Endothelial cell of umbilical vein (primary cell): ENCODE measurements around the gene APP. TPM values are rescaled to one million over a fixed set of nuclear protein-coding genes. Genes with fewer than 3 reads are reported as not detected.

Experiments
- BruUV-seq: library from RNA; stranded (reverse); fragments of 400-500 nt; replicated peaks from 2 replicates; lab custom pipeline; 2021; lab: Mats Ljungman, UMichigan
- CTCF ChIA-PET: fragments of 300-600, 350-600 bp; sonication (Branson Sonifier 250); formaldehyde crosslinking; loops from one replicate; lab custom pipeline; 2021; ENCODE audit warnings: antibody characterized with exemption, inconsistent platforms; lab: Charles Lee
- POLR2A ChIA-PET: fragments of 300-600, 350-600 bp; sonication (Branson Sonifier 250); formaldehyde crosslinking; loops from one replicate; lab custom pipeline; 2021; ENCODE audit warnings: antibody characterized with exemption, inconsistent platforms; lab: Charles Lee
- DNase-seq: peaks from one replicate; pipeline ENCODE4 v3.0.0-alpha.2; 2011; ENCODE audit warnings: low read depth, low spot score
- FAIRE-seq: peaks from 2 replicates; lab custom pipeline; 2011; peaks lifted over from hg19 to GRCh38; lab: Jason Lieb, UNC
- H2AFZ ChIP-seq: 2 replicates; pipeline ENCODE4 v1.6.0; 2012; ENCODE audit warnings: low read depth, low read length, control low read depth, inconsistent platforms
- H3K27ac ChIP-seq: 2 replicates; pipeline ENCODE4 v1.5.1; 2011; ENCODE audit warnings: low read depth, mild to moderate bottlenecking, control low read depth, low read length, moderate library complexity; ENCODE audit not compliant: insufficient read depth
- H3K27me3 ChIP-seq, 2 experiments: 2 replicates each; pipeline versions ENCODE4 v1.6.0 to v1.6.1; 2011; ENCODE audit warnings: low read length in 2 of 2, mixed read lengths in 1 of 2; ENCODE audit not compliant: control insufficient read depth in 2 of 2, insufficient read depth in 2 of 2
- H3K36me3 ChIP-seq, 2 experiments: 2 replicates in 1 of 2; 3 replicates in 1 of 2; pipeline ENCODE4 v1.5.1; 2011; ENCODE audit warnings: low read length in 2 of 2, mild to moderate bottlenecking in 1 of 2, moderate library complexity in 1 of 2; ENCODE audit not compliant: control insufficient read depth in 2 of 2, insufficient read depth in 2 of 2; ENCODE audit errors: extremely low read depth in 1 of 2
- H3K4me1 ChIP-seq: 3 replicates; pipeline ENCODE4 v1.5.1; 2011; ENCODE audit warnings: mild to moderate bottlenecking, low read length; ENCODE audit not compliant: control insufficient read depth, insufficient read depth; ENCODE audit errors: extremely low read depth
- H3K4me2 ChIP-seq: 2 replicates; pipeline ENCODE4 v1.6.1; 2011; ENCODE audit warnings: low read length, control low read depth, mixed read lengths; ENCODE audit not compliant: insufficient read depth
- H3K4me3 ChIP-seq, 3 experiments: fragments of 200-600 bp in 1 of 3; sonication (generic), shearing (Covaris generic) in 1 of 3; replicated peaks in 1 of 3; 2 replicates each; pipeline ENCODE4 v1.5.1; 2011 to 2016; ENCODE audit warnings: control low read depth in 3 of 3, low read length in 3 of 3, mild to moderate bottlenecking in 2 of 3, inconsistent platforms in 1 of 3, low read depth in 1 of 3, moderate library complexity in 1 of 3; ENCODE audit not compliant: insufficient read depth in 1 of 3
- H3K79me2 ChIP-seq: 2 replicates; pipeline ENCODE4 v1.6.0; 2012; ENCODE audit warnings: low read length, inconsistent platforms; ENCODE audit not compliant: control insufficient read depth, insufficient read depth
- H3K9ac ChIP-seq: replicated peaks from 2 replicates; pipeline ENCODE3; 2011; ENCODE audit warnings: low read length, control low read depth; ENCODE audit not compliant: insufficient read depth; ENCODE audit errors: extremely low read depth
- H3K9me1 ChIP-seq: replicated peaks from 3 replicates; pipeline ENCODE4 v1.6.0; 2011; ENCODE audit warnings: mild to moderate bottlenecking, low read length; ENCODE audit not compliant: control insufficient read depth, insufficient read depth; ENCODE audit errors: extremely low read depth
- H3K9me3 ChIP-seq: replicated peaks from 2 replicates; pipeline ENCODE4 v1.5.1; 2012; ENCODE audit warnings: low read length, inconsistent platforms; ENCODE audit not compliant: control insufficient read depth, insufficient read depth
- H4K20me1 ChIP-seq: replicated peaks from 2 replicates; pipeline ENCODE3; 2011; ENCODE audit warnings: mild to moderate bottlenecking, low read length; ENCODE audit not compliant: control insufficient read depth, insufficient read depth; ENCODE audit errors: extremely low read depth
- FOS ChIP-seq: IDR thresholded peaks from 2 replicates; pipeline ENCODE4 v1.6.1; 2011; ENCODE audit warnings: mild to moderate bottlenecking, low read length, moderate library complexity, borderline replicate concordance; ENCODE audit not compliant: insufficient read depth
- GATA2 ChIP-seq: IDR thresholded peaks from 2 replicates; pipeline ENCODE4 v1.7.0; 2011; ENCODE audit warnings: low read depth, mild to moderate bottlenecking, moderate library complexity, mixed read lengths, low read length; ENCODE audit not compliant: insufficient read length, insufficient read depth
- JUN ChIP-seq: IDR thresholded peaks from 2 replicates; pipeline ENCODE4 v1.6.1; 2011; ENCODE audit warnings: borderline replicate concordance, low read depth; ENCODE audit not compliant: insufficient read length, insufficient read depth
- POLR2A ChIP-seq: IDR thresholded peaks from 2 replicates; pipeline ENCODE4 v1.6.1; 2012; ENCODE audit warnings: low read depth, mild to moderate bottlenecking, control low read depth, low read length
- POLR2AphosphoS5 ChIP-seq: IDR thresholded peaks from 2 replicates; pipeline ENCODE4 v1.6.1; 2012; ENCODE audit warnings: low read depth, mild to moderate bottlenecking, control low read depth, low read length, moderate library complexity; ENCODE audit not compliant: insufficient read depth
- dilution Hi-C: fragments of 300-500 bp; cut with MboI; formaldehyde crosslinking; loops from one replicate; pipeline ENCODE4 v1.15.0; 2019; ENCODE audit warnings: low sequenced_read_pairs; ENCODE audit not compliant: extremely low pct_ligation_motif_present
- intact Hi-C: fragments of 100-400 bp; cut with micrococcal nuclease; formaldehyde crosslinking; loops from one replicate; pipeline ENCODE4 v1.10.0; 2022
- polyA plus RNA-seq, 4 experiments: library from polyadenylated mRNA; depleted of rRNA in 3 of 4; stranded (reverse) in 3 of 4; unstranded in 1 of 4; fragments of >200 nt; gene quantifications; 2 replicates each; pipeline versions ENCODE4 v1.2.1 to v1.2.3, GENCODE V29; 2011 to 2012; ENCODE audit warnings: missing spikeins in 1 of 4
- total RNA-seq: library from RNA; stranded (reverse); gene quantifications from 2 replicates; pipeline ENCODE4 v1.2.3, GENCODE V29; 2021
- TF ChIP-seq, protein P1 (sequence below), 2 donors: IDR thresholded peaks; 1 replicate in 1 of 2; 2 replicates in 1 of 2; pipeline ENCODE4 v1.5.1; 2011; ENCODE audit warnings: low read length in 2 of 2, mild to moderate bottlenecking in 2 of 2, moderate library complexity in 2 of 2, control low read depth in 1 of 2, inconsistent platforms in 1 of 2, low read depth in 1 of 2; ENCODE audit not compliant: insufficient read depth in 1 of 2; ENCODE audit errors: extremely low read depth in 1 of 2

The APP gene
- total and polyA plus RNA-seq, 2 donors (not counting 3 experiments of a cell fraction or from before 2014, with no cell fraction given) = 914 to 928 TPM

DNA sequence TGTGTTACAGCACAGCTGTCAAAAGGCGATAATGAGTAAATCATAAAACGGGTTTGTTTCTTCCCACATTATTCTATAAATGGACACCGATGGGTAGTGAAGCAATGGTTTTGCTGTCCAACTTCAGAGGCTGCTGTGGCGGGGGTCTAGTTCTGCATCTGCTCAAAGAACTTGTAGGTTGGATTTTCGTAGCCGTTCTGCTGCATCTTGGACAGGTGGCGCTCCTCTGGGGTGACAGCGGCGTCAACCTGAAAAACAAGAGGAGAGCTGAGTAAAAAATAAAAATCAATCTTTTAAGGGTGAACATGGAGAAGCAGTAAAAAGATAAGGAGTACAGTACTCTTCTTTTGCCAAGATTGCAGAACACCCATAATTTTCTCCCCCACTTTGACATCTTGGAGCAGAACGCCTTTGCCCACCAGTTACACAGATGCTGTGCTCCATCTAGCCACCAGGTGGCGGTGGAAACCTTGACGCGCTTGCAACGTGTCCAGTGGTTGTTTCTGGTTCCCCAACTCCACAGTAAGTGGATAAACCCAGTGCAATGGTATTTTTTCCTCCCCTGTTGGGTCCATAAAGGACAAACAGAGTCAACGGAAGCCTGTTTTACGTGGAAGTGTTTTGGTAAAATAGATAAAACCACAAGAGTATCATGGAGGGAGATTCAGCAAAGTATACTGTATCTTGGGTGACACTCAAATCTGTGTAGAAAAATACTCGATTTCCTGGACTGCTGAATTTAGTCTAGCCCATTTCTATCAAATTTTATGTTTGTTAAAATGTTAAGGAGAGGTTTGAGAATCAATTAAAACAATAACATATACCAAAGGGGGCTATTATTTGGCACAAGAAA is 288.8 kb downstream of the APP start:
- CTCF ChIA-PET = interaction anchor here (0.6 to 1.6 kb wide), 4 partner anchors 14 to 289 kb away, joined by 3 to 7 read pairs (median 4); partner anchors contain the start of gene APP
- dilution Hi-C loops = loop anchor here (25.0 kb wide), 1 partner anchor 281 kb away; the partner anchor contains the start of gene APP
- no peak overlapping the region for H3K4me2 ChIP-seq
- H2AFZ ChIP-seq = no peak overlapping the region
- no peaks in the 10 kb centered on the region for H3K9me3 ChIP-seq
- FAIRE-seq = peak; percentile 73
- POLR2A ChIA-PET = no interaction called here
- no peak overlapping the region for H3K9ac ChIP-seq
- intact Hi-C loops = loop anchor here (1.0 to 5.0 kb wide), 4 partner anchors 274 to 835 kb away; partner anchors contain the start of genes APP, CYYR1 and MRPL39
- H3K9me1 ChIP-seq = no peaks in the 10 kb centered on the region
- no peak overlapping the region for H3K4me3 ChIP-seq
- peak; percentile 65 for DNase-seq
- no peaks in the 10 kb centered on the region for H3K27me3 ChIP-seq
- peaks cover 8% of the 10 kb centered on the region for H3K79me2 ChIP-seq
- H3K4me1 ChIP-seq = peaks cover 23% of the 10 kb centered on the region
- BruUV-seq = no TSS peak
- H3K27ac ChIP-seq = no peak overlapping the region
- H3K36me3 ChIP-seq = peaks cover 7 to 16% of the 10 kb centered on the region in 2 experiments
- TF ChIP-seq FOS = no peak
- TF ChIP-seq, protein P1, sequence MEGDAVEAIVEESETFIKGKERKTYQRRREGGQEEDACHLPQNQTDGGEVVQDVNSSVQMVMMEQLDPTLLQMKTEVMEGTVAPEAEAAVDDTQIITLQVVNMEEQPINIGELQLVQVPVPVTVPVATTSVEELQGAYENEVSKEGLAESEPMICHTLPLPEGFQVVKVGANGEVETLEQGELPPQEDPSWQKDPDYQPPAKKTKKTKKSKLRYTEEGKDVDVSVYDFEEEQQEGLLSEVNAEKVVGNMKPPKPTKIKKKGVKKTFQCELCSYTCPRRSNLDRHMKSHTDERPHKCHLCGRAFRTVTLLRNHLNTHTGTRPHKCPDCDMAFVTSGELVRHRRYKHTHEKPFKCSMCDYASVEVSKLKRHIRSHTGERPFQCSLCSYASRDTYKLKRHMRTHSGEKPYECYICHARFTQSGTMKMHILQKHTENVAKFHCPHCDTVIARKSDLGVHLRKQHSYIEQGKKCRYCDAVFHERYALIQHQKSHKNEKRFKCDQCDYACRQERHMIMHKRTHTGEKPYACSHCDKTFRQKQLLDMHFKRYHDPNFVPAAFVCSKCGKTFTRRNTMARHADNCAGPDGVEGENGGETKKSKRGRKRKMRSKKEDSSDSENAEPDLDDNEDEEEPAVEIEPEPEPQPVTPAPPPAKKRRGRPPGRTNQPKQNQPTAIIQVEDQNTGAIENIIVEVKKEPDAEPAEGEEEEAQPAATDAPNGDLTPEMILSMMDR (IDR thresholded peaks at IDR 0.05; ENCODE audit: extremely low read depth in 1 of 2, insufficient read depth in 1 of 2, low read depth in 1 of 2, low read length in 2 of 2) = peak; percentile 87 to 89
- no peak for TF ChIP-seq JUN
- no peak for TF ChIP-seq POLR2AphosphoS5
- TF ChIP-seq GATA2 = no peak
- TF ChIP-seq POLR2A = no peak
- H4K20me1 ChIP-seq = no peaks in the 10 kb centered on the region
